T47D (cell line): ENCODE data around the gene NHERF1.

Experiments used
- DNase-seq, 2 experiments: peaks; one replicate each; pipeline versions ENCODE4 v3.0.0 to v3.0.0-alpha.2; 2011 to 2012; ENCODE audit warnings: low read depth in 1 of 2, low spot score in 1 of 2
- JUND ChIP-seq: IDR thresholded peaks from 2 replicates; pipeline ENCODE4 v1.6.1; 2012; ENCODE audit warnings: low read depth
- in situ Hi-C: cut with HindIII; loops from 2 replicates; pipeline ENCODE4 v1.10.0; 2016; ENCODE audit warnings: low sequenced_read_pairs, low pct_unique_long_range_greater_than_20kb

NHERF1 gene

GRCh38 chr17:74776990-74777389 lies 28.6 kb downstream of the NHERF1 start:
- TF ChIP-seq JUND = no peak
- DNase-seq = no peak
- in situ Hi-C loops = no loop called here

GRCh38 chr17:74777901-74778515 lies 29.6 kb downstream of the NHERF1 start:
- in situ Hi-C loops = no loop called here
- no peak for DNase-seq
- no peak for TF ChIP-seq JUND

DNA sequence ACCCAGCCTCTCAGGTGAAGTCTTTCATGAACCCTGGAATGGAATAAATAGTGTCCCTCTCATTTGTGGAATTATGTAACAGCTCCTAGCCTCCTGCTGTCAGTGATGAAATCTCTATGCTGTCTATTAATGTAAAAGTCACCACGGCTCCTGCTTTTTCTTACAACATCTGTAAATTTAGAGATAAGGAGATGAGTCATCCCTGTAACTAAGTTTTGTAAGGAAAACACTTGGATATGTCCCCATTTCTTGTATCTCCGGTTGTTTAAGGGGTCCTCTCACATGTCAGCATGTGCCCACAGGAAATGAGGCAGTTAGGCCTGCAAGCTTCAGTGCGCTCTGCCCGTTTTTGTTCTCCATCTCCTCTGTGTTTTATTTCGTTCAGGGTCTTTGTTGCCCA lies 30.5 kb downstream of the NHERF1 start:
- no peak for DNase-seq
- TF ChIP-seq JUND = no peak

DNA sequence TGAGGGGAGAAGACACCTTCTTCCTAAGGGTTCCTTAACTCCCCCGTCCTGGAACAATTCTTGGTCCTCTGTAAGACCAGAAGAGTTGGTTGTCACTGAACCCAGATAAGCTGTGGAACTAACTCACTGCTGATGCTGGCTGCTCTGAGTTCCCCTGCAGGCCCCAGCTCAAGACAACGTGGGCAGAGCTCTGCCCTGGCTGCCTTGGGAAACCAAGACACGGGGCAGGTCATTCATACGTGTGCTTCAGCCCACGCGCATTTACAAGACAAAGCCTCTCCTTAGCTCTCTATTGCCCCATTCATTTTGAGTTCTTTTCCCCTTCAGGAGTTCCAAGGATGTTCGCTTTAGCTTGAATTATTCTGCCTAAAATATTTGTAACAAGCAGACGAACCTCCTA lies 31.1 kb downstream of the NHERF1 start:
- no peak for DNase-seq
- TF ChIP-seq JUND = no peak
- in situ Hi-C loops = no loop called here

More for the DNA sequence above, 30.5 kb downstream of the NHERF1 start:
- in situ Hi-C loops = no loop called here

- DNase-seq = no peak
- no peak for TF ChIP-seq JUND
- in situ Hi-C loops = no loop called here
Measured at GRCh38 chr17:74779948-74780400, 31.5 kb downstream of the NHERF1 start.

DNA sequence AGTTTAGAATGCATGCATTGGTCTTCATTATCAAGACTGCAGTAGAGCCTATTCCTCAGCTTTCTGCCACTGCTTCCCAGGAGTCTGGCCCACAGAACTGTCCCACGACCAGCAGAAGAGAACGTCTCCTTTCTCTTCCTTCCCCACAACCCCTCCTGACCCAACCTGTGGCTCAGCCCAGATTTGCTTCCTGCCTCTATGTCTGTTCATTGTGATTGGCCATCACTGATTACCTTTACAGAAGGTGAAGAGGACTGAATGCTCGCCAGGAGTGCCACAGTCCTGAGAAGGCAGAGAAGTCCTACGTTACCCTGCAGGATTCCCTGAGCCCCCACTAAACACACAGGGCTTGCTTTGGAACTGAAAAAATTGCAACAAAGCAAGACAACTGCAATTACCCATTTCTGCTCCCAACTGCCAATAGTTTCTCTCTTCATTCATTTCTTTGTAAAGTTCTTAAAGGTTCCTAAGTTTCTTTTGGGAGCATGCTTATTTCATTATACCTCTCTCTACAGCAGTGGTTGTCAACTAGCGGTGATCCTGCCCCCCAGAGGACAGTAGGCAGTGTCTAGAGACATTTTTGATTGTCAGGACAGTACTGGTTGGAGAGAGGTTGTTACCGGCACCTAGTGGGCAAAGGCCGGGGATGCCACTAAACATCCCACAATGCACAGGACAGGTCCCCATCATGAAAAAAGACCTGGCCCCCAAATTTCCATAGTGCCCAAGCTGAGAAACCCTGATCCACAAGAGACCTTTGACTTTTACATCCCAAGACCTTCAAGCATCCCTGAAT lies 32.2 kb downstream of the NHERF1 start:
- in situ Hi-C loops = no loop called here
- DNase-seq = peak; percentile 76 to 93
- TF ChIP-seq JUND = no peak

DNA sequence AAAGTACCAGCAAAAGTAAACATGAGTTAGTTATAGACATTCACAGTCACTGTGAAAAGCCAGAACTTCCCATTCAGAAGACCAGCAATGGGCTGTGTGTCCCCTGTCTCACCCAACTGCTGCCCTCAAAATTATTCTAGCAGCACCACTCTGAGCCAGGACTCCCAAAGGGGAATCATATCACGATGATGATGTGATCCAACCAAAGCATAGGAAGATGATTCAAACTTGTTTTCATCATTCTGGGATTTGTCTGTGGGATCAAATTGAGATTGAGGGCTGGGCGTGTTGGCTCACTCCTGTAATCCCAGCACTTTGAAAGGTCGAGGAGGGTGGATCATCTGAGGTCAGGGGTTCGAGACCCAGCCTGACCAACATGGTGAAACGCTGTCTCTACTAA lies 34.1 kb downstream of the NHERF1 start:
- DNase-seq = no peak
- in situ Hi-C loops = no loop called here
- no peak for TF ChIP-seq JUND

- no peak for DNase-seq
- no peak for TF ChIP-seq JUND
- in situ Hi-C loops = no loop called here
Measured at GRCh38 chr17:74784125-74784810, 35.8 kb downstream of the NHERF1 start.

DNA sequence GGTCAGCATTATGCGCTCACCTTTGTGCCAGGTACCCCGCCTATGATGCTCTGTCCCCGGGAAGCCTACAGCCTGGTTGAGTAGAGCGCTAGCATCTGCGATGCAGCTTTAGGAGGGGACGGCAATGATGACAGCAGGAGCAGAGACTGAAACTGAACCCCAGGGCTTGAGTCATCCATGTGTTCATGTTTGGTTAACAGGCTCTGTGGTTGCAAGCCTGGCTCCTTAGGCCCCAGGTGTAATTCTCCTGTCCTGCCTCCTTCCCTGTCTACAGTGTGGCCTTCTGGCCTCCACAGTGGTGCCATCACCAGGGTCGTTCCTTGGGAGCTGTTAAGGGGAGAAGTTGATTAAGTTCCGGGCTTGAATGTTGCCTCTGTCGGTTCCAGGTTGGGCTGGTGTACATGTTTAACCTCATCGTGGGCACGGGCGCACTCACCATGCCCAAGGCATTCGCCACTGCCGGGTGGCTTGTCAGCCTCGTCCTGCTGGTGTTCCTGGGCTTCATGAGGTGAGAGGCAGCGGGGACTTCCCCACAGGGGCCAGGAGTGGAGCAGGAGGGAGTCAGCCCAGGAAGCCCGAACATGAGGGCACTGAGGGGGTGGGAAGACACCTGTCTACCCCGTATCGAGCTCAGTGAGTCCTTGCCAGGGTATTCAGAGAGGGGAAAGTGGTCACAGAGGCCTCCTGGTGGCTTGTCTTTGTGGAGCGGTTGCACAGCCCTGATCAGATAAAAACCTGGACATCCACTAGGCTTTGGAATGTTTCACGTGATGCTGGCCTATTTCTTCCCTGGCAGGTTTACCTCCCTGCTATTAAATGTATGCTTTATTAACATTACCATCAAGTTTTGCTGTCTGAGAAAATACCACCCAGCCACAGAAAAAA lies 36.9 kb downstream of the NHERF1 start:
- TF ChIP-seq JUND = no peak
- in situ Hi-C loops = no loop called here
- DNase-seq = peak; percentile 66 to 71

GRCh38 chr17:74785981-74786360 lies 37.5 kb downstream of the NHERF1 start:
- in situ Hi-C loops = no loop called here
- TF ChIP-seq JUND = no peak
- no peak for DNase-seq

DNA sequence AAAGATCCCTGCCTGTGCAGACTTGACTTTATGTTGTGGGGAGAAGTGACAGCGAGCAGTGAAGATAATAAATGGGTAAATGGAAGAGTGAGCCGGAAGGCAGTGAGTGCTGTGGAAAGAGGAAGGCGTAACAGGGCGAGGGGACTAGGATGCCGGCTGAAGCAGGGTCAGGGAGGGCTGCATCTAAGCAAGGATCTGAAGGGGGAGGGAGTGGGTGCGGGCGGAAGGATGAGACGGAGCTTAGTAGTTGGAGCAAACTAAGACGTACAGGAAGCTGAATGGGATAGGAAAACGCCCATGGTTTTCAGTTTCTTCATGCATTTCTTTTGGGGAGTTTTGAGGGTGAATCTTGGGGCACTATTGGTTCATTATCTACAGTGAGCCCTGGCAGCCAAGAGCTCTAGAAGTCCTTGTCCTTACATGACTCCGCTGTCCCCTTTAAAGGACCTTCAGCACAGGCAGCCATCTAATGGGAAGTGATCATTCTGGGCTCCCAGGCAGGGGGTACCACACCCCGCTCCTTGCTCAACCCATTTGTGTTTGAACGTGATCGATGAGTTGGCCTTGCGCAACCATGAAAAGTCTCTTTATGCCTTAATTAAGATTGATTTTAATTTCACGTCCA lies 38.1 kb downstream of the NHERF1 start:
- no peak for TF ChIP-seq JUND
- DNase-seq = no peak
- in situ Hi-C loops = no loop called here
